CD4-positive, alpha-beta T cell (primary cell): ENCODE data around the gene SLC4A7. TPM values are rescaled to one million over a fixed set of nuclear protein-coding genes. Genes with fewer than 3 reads are reported as not detected.

Experiments used
- ATAC-seq: fragments of 200-7000 bp; cut with Tn5 transposase; one replicate; pipeline ENCODE4 v1.10.0; 2022; ENCODE audit warnings: mild to moderate bottlenecking; ENCODE audit not compliant: poor library complexity
- CTCF ChIA-PET: fragments of 350-600 bp; sonication (Branson Sonifier 250); formaldehyde crosslinking; loops from one replicate; lab custom pipeline; 2021; ENCODE audit warnings: antibody characterized with exemption, inconsistent platforms; lab: Charles Lee
- POLR2A ChIA-PET: fragments of 350-600 bp; sonication (Branson Sonifier 250); formaldehyde crosslinking; loops from one replicate; lab custom pipeline; 2021; ENCODE audit warnings: antibody characterized with exemption, inconsistent platforms; lab: Charles Lee
- DNase-seq, 14 experiments: peaks; one replicate each; pipeline ENCODE4 v3.0.0-alpha.2; 2013 to 2020; ENCODE audit warnings: mixed read lengths in 2 of 14
- H3K27ac ChIP-seq, 2 donors: one replicate each; pipeline versions ENCODE4 v1.5.1 to v1.7.0; 2013; ENCODE audit warnings: low read length in 2 of 2, low read depth in 1 of 2, mild to moderate bottlenecking in 1 of 2
- H3K27me3 ChIP-seq, 2 experiments: 1 replicate in 1 of 2; 2 replicates in 1 of 2; pipeline versions ENCODE4 v1.6.1 to v1.7.0; 2013; ENCODE audit warnings: low read length in 2 of 2, control low read depth in 1 of 2, mild to moderate bottlenecking in 1 of 2, moderate library complexity in 1 of 2; ENCODE audit not compliant: insufficient read depth in 2 of 2, control insufficient read depth in 1 of 2
- H3K36me3 ChIP-seq: one replicate; pipeline ENCODE4 v1.6.1; 2013; ENCODE audit warnings: low read length, control low read depth; ENCODE audit not compliant: insufficient read depth
- H3K4me1 ChIP-seq: one replicate; pipeline ENCODE4 v1.6.1; 2013; ENCODE audit warnings: low read length, control low read depth; ENCODE audit not compliant: insufficient read depth
- H3K4me3 ChIP-seq: one replicate; pipeline ENCODE4 v1.5.1; 2013; ENCODE audit warnings: mild to moderate bottlenecking, low read length, moderate library complexity
- H3K9me3 ChIP-seq, 2 experiments: 1 replicate in 1 of 2; 2 replicates in 1 of 2; pipeline versions ENCODE4 v1.6.1 to v1.7.0; 2013; ENCODE audit warnings: low read length in 2 of 2, mild to moderate bottlenecking in 2 of 2, control low read depth in 1 of 2, moderate library complexity in 1 of 2; ENCODE audit not compliant: control insufficient read depth in 1 of 2, insufficient read depth in 1 of 2
- H3K27ac Mint-ChIP-seq: one replicate; pipeline ENCODE4 v1.8.0; 2020; ENCODE audit warnings: mixed read lengths
- H3K27me3 Mint-ChIP-seq: one replicate; pipeline ENCODE4 v1.8.0; 2021; ENCODE audit warnings: mixed read lengths
- H3K36me3 Mint-ChIP-seq: one replicate; pipeline ENCODE4 v1.8.0; 2021; ENCODE audit warnings: low read depth, mixed read lengths
- H3K4me1 Mint-ChIP-seq: one replicate; pipeline ENCODE4 v1.8.0; 2021; ENCODE audit warnings: low read depth, mixed read lengths
- H3K4me3 Mint-ChIP-seq: one replicate; pipeline ENCODE4 v1.8.0; 2020; ENCODE audit warnings: mild to moderate bottlenecking, mixed read lengths
- H3K9me3 Mint-ChIP-seq: one replicate; pipeline ENCODE4 v1.8.0; 2020; ENCODE audit warnings: mixed read lengths
- CTCF ChIP-seq: fragments of 200-600 bp; IDR thresholded peaks from one replicate; pipeline ENCODE4 v1.8.0; 2022; ENCODE audit warnings: antibody characterized with exemption, mild to moderate bottlenecking
- intact Hi-C, 2 experiments: fragments of 100-400 bp; cut with DNase I in 1 of 2; cut with micrococcal nuclease in 1 of 2; formaldehyde crosslinking; loops; one replicate each; pipeline versions ENCODE4 v1.15.1 to v1.9.0; 2023 to 2025; cut with DNase I, micrococcal nuclease
- total RNA-seq, 174 experiments: library from RNA in 2 of 174; stranded (reverse) in 2 of 174; gene quantifications; one replicate each; pipeline ENCODE4 v1.2.3 and lab custom pipeline; 2021 to 2026

The SLC4A7 gene
- total RNA-seq, 2 experiments from 2014 or later: 37.0 to 38.3 TPM

GRCh38 chr3:27528791-27529190 lies 44.6 kb upstream of the SLC4A7 start:
- CTCF ChIA-PET: interaction anchor here (1.2 kb wide), 1 partner anchor 11 kb away, joined by 3 read pairs; no protein-coding TSS in a partner anchor

GRCh38 chr3:27526614-27527315 lies 42.6 kb upstream of the SLC4A7 start:
- H3K27me3 Mint-ChIP-seq: no peaks in the 10 kb centered on the region
- no peak overlapping the region for H3K27ac Mint-ChIP-seq
- no peak for TF ChIP-seq CTCF
- H3K4me1 ChIP-seq: no peaks in the 10 kb centered on the region
- CTCF ChIA-PET: no interaction called here
- H3K9me3 ChIP-seq: no peaks in the 10 kb centered on the region
- H3K4me3 Mint-ChIP-seq: no peak overlapping the region
- DNase-seq (no peak), ATAC-seq (no peak)
- no peaks in the 10 kb centered on the region for H3K36me3 Mint-ChIP-seq
- POLR2A ChIA-PET: interaction anchor here (0.6 kb wide), 1 partner anchor 28 kb away, joined by 3 read pairs; no protein-coding TSS in a partner anchor
- H3K36me3 ChIP-seq: no peaks in the 10 kb centered on the region
- no peaks in the 10 kb centered on the region for H3K9me3 Mint-ChIP-seq
- no peak overlapping the region for H3K27ac ChIP-seq
- intact Hi-C loops: no loop called here
- no peaks in the 10 kb centered on the region for H3K27me3 ChIP-seq
- H3K4me3 ChIP-seq: no peak overlapping the region
- no peaks in the 10 kb centered on the region for H3K4me1 Mint-ChIP-seq

More at GRCh38 chr3:27528791-27529190, 44.6 kb upstream of the SLC4A7 start:
- Histone ChIP-seq H3K9me3 (no peaks in the 10 kb centered on the region), H3K4me3 (no peak overlapping the region), H3K27ac (no peak overlapping the region), H3K36me3 (no peaks in the 10 kb centered on the region), H3K27me3 (no peaks in the 10 kb centered on the region), H3K4me1 (peaks cover 7% of the 10 kb centered on the region)
- DNase-seq (no peak), ATAC-seq (no peak)
- Mint-ChIP-seq H3K36me3 (no peaks in the 10 kb centered on the region), H3K27me3 (no peaks in the 10 kb centered on the region), H3K27ac (no peak overlapping the region), H3K4me1 (peaks cover 7% of the 10 kb centered on the region), H3K4me3 (no peak overlapping the region), H3K9me3 (no peaks in the 10 kb centered on the region)
- intact Hi-C loops: no loop called here
- TF ChIP-seq CTCF: no peak
- POLR2A ChIA-PET: no interaction called here

GRCh38 chr3:27521872-27522265 lies 37.7 kb upstream of the SLC4A7 start:
- no peaks in the 10 kb centered on the region for H3K27me3 Mint-ChIP-seq

More at GRCh38 chr3:27521872-27522265, 37.7 kb upstream of the SLC4A7 start:
- Mint-ChIP-seq H3K9me3 (no peaks in the 10 kb centered on the region), H3K4me3 (no peak overlapping the region), H3K4me1 (no peaks in the 10 kb centered on the region), H3K36me3 (no peaks in the 10 kb centered on the region), H3K27ac (no peak overlapping the region)
- Histone ChIP-seq H3K4me3 (no peak overlapping the region), H3K36me3 (no peaks in the 10 kb centered on the region), H3K27ac (no peak overlapping the region), H3K27me3 (no peaks in the 10 kb centered on the region), H3K4me1 (no peaks in the 10 kb centered on the region), H3K9me3 (no peaks in the 10 kb centered on the region)
- intact Hi-C loops: no loop called here
- TF ChIP-seq CTCF: no peak
- ChIA-PET CTCF (no interaction called here), POLR2A (interaction anchor here (0.6 kb wide), 1 partner anchor 117 kb away, joined by 3 read pairs; no protein-coding TSS in a partner anchor)
- ATAC-seq: no peak
- DNase-seq: no peak
